GM12878 (cell line): Measurements from ENCODE around the gene B3GNT8. TPM values are rescaled to one million over a fixed set of nuclear protein-coding genes. Genes with fewer than 3 reads are reported as not detected.

Experiments used
- ATAC-seq: fragments of 200-7000 bp; cut with Tn5 transposase; 3 replicates; pipeline ENCODE4 v1.9.1; 2020; ENCODE audit warnings: mild to moderate bottlenecking, moderate library complexity
- BruUV-seq: library from RNA; stranded (reverse); fragments of 400-500 nt; replicated peaks from 2 replicates; lab custom pipeline; 2021; lab: Mats Ljungman, UMichigan
- CTCF ChIA-PET: fragments of 300-600 bp; sonication (Branson Sonifier 250); formaldehyde crosslinking; extraction: SDS; loops from one replicate; lab custom pipeline; 2021; ENCODE audit warnings: inconsistent platforms; lab: Yijun Ruan, JAX
- POLR2A ChIA-PET: fragments of 350-600 bp; formaldehyde crosslinking; extraction: SDS; loops from one replicate; lab custom pipeline; 2021; ENCODE audit warnings: inconsistent platforms; lab: Charles Lee
- RAD21 ChIA-PET: fragments of 300-600 bp; sonication (Branson Sonifier 250); formaldehyde crosslinking; loops from one replicate; lab custom pipeline; 2023; ENCODE audit warnings: antibody characterized with exemption; ENCODE audit not compliant: unreplicated experiment; lab: Charles Lee
- SMC1A ChIA-PET: fragments of 300-600 bp; sonication (Branson Sonifier 250); formaldehyde crosslinking; loops from one replicate; lab custom pipeline; 2023; ENCODE audit not compliant: unreplicated experiment, uncharacterized antibody; lab: Charles Lee
- DNase-seq: peaks from one replicate; pipeline ENCODE4 v3.0.0-alpha.2; 2011; ENCODE audit warnings: low read depth, low spot score
- FAIRE-seq: peaks from 3 replicates; lab custom pipeline; 2011; peaks lifted over from hg19 to GRCh38; lab: Jason Lieb, UNC
- H2AFZ ChIP-seq: 2 replicates; pipeline ENCODE4 v1.6.0; 2011; ENCODE audit warnings: low read depth, low read length, control low read depth; ENCODE audit not compliant: control insufficient read depth
- H3K27ac ChIP-seq: 2 replicates; pipeline ENCODE4 v1.5.1; 2011; ENCODE audit warnings: control low read depth; ENCODE audit not compliant: control insufficient read depth, insufficient read depth
- H3K27me3 ChIP-seq, 2 experiments: replicated peaks in 1 of 2; 2 replicates each; pipeline versions ENCODE4 v1.6.0 to v1.6.1; 2011; ENCODE audit warnings: low read length in 1 of 2; ENCODE audit not compliant: control insufficient read depth in 2 of 2, insufficient read depth in 2 of 2
- H3K36me3 ChIP-seq, 2 experiments: 2 replicates each; pipeline ENCODE4 v1.5.1; 2011; ENCODE audit warnings: low read length in 1 of 2; ENCODE audit not compliant: control insufficient read depth in 2 of 2, insufficient read depth in 2 of 2
- H3K4me1 ChIP-seq: 2 replicates; pipeline ENCODE4 v1.6.1; 2011; ENCODE audit warnings: mild to moderate bottlenecking, low read length, moderate library complexity, mixed read lengths; ENCODE audit not compliant: control insufficient read depth, insufficient read depth
- H3K4me2 ChIP-seq: 2 replicates; pipeline ENCODE4 v1.6.0; 2011; ENCODE audit warnings: control low read depth; ENCODE audit not compliant: control insufficient read depth, insufficient read depth
- H3K4me3 ChIP-seq: fragments of 200-600 bp; sonication (generic); 2 replicates; pipeline ENCODE4 v1.5.1; 2016
- H3K79me2 ChIP-seq: 2 replicates; pipeline ENCODE4 v1.6.0; 2011; ENCODE audit warnings: low read length; ENCODE audit not compliant: control insufficient read depth, insufficient read depth
- H3K9ac ChIP-seq: 2 replicates; pipeline ENCODE4 v1.8.0; 2011; ENCODE audit warnings: low read length, control low read depth, mixed read lengths; ENCODE audit not compliant: control insufficient read depth, insufficient read depth
- H3K9me3 ChIP-seq: replicated peaks from 3 replicates; pipeline ENCODE4 v1.5.1; 2011; ENCODE audit warnings: mild to moderate bottlenecking, low read length; ENCODE audit not compliant: control insufficient read depth, insufficient read depth
- H4K20me1 ChIP-seq: 2 replicates; pipeline ENCODE4 v1.6.0; 2011; ENCODE audit not compliant: control insufficient read depth, insufficient read depth
- ASH2L ChIP-seq: fragments of 300-600, 200-600 bp; sonication (generic); IDR thresholded peaks from 2 replicates; pipeline ENCODE4 v1.6.1; 2017; ENCODE audit warnings: low read depth, mild to moderate bottlenecking, borderline replicate concordance
- BCL11A ChIP-seq: IDR thresholded peaks from 2 replicates; pipeline ENCODE4 v1.6.1; 2011; ENCODE audit warnings: low read depth, low read length
- CEBPB ChIP-seq, 2 experiments: fragments of 150-350 bp in 1 of 2; IDR thresholded peaks; 2 replicates each; pipeline ENCODE4 v1.6.1; 2012 to 2014; ENCODE audit warnings: low read depth in 2 of 2, low read length in 2 of 2, borderline replicate concordance in 1 of 2, inconsistent platforms in 1 of 2
- NR2F1 ChIP-seq: fragments of 450-650 bp; conservative IDR thresholded peaks from 2 replicates; pipeline ENCODE4 v1.6.1; 2017; ENCODE audit warnings: mild to moderate bottlenecking
- WGBS: methylation state at CpG from one replicate; pipeline ENCODE4 v1.1.6; 2016; ENCODE audit warnings: low lambda C conversion rate; ENCODE audit not compliant: insufficient replicate concordance, insufficient coverage; ENCODE audit errors: missing lambda C conversion rate; 5-methylcytosine and 5-hydroxymethylcytosine counted together
- in situ Hi-C: fragments of 300-500 bp; cut with MboI; formaldehyde crosslinking; loops from 9 replicates; pipeline ENCODE4 v1.14.3; 2018; ENCODE audit warnings: mixed read lengths
- intact Hi-C: fragments of 100-400 bp; cut with micrococcal nuclease; formaldehyde crosslinking; loops from one replicate; pipeline ENCODE4 v1.14.2; 2022; ENCODE audit not compliant: unreplicated experiment
- polyA plus RNA-seq, 11 experiments: library from polyadenylated mRNA; depleted of rRNA in 4 of 11; unstranded in 6 of 11; stranded (reverse) in 5 of 11; fragments of >200 nt; fragmentation: Nextera tagmentation in 4 of 11; fragmentation: Illumina TruSeq in 1 of 11; extraction: Ambion mirVana in 4 of 11; extraction: Trizol in 1 of 11; gene quantifications; 1 replicate in 1 of 11; 2 replicates in 10 of 11; pipeline versions ENCODE4 v1.2.1 to v1.2.3, GENCODE V29; 2011 to 2016; ENCODE audit warnings: inconsistent platforms in 2 of 11, missing spikeins in 2 of 11, low read depth in 1 of 11
- total RNA-seq, 4 experiments: library from RNA; depleted of rRNA in 3 of 4; stranded (reverse); fragments of >200 nt in 3 of 4; fragmentation: Illumina TruSeq in 1 of 4; extraction: Trizol in 1 of 4; gene quantifications; 2 replicates each; pipeline versions ENCODE4 v1.2.1 to v1.2.3, GENCODE V29; 2013 to 2021
- TF ChIP-seq, protein P1 (sequence below): fragments of 450-650 bp; IDR thresholded peaks from 2 replicates; pipeline ENCODE4 v1.6.1; 2014; ENCODE audit warnings: mild to moderate bottlenecking
- TF ChIP-seq, protein P2 (sequence below): IDR thresholded peaks from 2 replicates; pipeline ENCODE4 v1.6.1; 2011; ENCODE audit warnings: low read depth, low read length, improper control_type of control experiment, borderline replicate concordance

B3GNT8 gene
- total and polyA plus RNA-seq, 10 of the 15 experiments (the other 5 are each of a cell fraction or from before 2014, with no cell fraction given) = 0.06 to 1.2 (median 0.31) TPM; not detected in 4

DNA sequence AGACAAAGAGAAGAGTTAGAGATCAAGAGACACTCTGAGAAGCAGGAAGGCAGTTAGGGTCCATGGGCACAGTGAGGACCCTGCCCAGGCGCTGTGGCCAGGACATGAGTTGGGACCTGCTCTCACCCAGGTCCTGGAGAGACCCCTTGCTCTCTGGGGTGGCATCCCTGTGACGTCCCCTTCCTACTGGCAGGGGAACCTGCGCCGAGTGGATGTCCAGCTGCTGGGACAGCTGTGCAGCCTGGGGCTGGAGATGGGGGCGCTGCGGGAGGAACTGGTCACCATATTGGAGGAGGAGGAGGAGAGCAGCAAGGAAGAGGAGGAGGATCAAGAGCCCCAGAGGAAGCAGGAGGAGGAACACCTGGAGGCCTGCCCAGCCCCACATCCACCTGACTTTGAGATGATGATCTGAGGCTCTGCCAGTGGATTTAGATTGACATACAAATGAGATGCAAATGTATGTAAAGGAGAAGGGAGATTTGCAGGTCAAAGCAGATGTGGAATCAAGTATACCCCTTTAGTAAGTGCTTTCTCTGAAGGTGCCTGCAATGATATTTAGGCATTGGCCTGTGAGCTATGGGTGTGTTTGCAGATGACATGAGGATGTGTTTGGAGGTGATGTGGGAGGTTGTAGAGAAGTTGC is 16.8 kb upstream of the B3GNT8 start (continued):
- TF ChIP-seq ASH2L = no peak
- no peak for TF ChIP-seq BCL11A
- TF ChIP-seq, all 136 proteins: peak for 0

DNA sequence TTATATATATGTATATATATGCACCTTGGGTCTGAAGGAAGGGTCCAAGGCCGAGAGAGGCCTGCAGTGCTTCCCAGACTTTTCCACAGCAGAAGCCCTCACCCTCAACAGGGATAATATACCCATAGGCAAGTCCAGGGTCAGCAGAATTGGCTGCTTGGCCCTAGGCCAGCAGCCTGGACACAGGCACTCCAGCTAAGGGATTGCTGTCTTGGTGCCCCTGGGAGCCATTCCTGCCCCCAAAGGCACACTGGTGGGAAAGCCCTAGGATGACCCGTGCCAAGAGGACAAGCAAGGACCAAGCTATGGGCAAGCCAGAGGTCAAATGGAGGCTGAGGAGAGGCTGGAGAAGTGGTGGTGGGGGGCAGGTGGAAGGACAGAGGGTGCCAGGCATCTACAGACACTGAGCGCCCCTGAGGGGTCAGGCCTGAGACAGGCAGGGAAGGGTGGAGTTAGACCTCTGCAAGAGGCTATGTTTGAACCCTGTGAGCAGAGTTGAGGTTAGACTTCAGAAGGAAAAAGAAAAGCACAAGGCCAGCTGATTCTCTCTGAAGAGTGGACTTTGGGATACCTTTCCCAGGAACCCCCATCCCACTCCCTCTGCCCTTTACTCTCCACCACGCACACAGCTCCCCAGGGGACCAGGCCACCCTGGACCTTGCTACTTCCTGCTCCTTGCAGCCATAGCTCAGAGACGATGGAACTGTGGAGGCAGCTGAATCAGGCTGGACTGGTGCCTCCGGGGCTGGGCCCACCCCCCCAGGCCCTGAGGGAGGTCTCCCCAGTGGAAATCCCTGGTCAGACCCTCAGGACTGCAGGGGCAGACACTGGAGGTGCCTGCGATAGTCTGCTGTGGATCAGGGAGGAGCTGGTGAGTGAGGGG is 15.5 kb upstream of the B3GNT8 start, which contains the start of gene ERICH4:
Gene ERICH4, plus strand, starts transcription at position 684 of the 883 bp plus-strand sequence. Its CDS starts 14 bp downstream, at position 698.
- no peak within 1 kb of the TSS; the same call in 1 of the 2 replicates for H2AFZ ChIP-seq
- H3K79me2 ChIP-seq = peaks cover 2% of the 10 kb centered on the region
- TF ChIP-seq BCL11A (no peak), NR2F1 (no peak), CEBPB (IDR thresholded peaks at IDR 0.05; ENCODE audit: borderline replicate concordance in 1 of 2, low read depth in 2 of 2, low read length in 2 of 2) (no peak)
- TF ChIP-seq, protein P1, sequence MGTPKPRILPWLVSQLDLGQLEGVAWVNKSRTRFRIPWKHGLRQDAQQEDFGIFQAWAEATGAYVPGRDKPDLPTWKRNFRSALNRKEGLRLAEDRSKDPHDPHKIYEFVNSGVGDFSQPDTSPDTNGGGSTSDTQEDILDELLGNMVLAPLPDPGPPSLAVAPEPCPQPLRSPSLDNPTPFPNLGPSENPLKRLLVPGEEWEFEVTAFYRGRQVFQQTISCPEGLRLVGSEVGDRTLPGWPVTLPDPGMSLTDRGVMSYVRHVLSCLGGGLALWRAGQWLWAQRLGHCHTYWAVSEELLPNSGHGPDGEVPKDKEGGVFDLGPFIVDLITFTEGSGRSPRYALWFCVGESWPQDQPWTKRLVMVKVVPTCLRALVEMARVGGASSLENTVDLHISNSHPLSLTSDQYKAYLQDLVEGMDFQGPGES = no peak
- TF ChIP-seq, protein P2, sequence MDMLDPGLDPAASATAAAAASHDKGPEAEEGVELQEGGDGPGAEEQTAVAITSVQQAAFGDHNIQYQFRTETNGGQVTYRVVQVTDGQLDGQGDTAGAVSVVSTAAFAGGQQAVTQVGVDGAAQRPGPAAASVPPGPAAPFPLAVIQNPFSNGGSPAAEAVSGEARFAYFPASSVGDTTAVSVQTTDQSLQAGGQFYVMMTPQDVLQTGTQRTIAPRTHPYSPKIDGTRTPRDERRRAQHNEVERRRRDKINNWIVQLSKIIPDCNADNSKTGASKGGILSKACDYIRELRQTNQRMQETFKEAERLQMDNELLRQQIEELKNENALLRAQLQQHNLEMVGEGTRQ = no peak
- no peaks in the 10 kb centered on the region for H3K9me3 ChIP-seq
- intact Hi-C loops = no loop called here
- no peaks in the 10 kb centered on the region for H4K20me1 ChIP-seq
- H3K9ac ChIP-seq = no peak within 1 kb of the TSS
- H3K27ac ChIP-seq = no peak within 1 kb of the TSS
- ATAC-seq = no peak
- no peak for FAIRE-seq
- no peaks in the 10 kb centered on the region; a peak in 1 of 4 replicates for H3K36me3 ChIP-seq
- BruUV-seq = no TSS peak
- no peak within 1 kb of the TSS for H3K4me2 ChIP-seq
- H3K4me1 ChIP-seq = no peaks in the 10 kb centered on the region; the same call in 1 of the 2 replicates
- SMC1A ChIA-PET = no interaction called here
- in situ Hi-C loops = loop anchor here (10.0 kb wide), 2 partner anchors 92 to 132 kb away; partner anchors contain the start of gene CEACAM21
- RAD21 ChIA-PET = interaction anchor here (0.8 kb wide), 1 partner anchor 135 kb away, joined by 3 read pairs; no protein-coding TSS in a partner anchor
- 33% methylated on average over 7 of the region's 7 CpGs for WGBS
- H3K4me3 ChIP-seq = no peak within 1 kb of the TSS
- no peak for DNase-seq
- H3K27me3 ChIP-seq = no peaks in the 10 kb centered on the region
- POLR2A ChIA-PET = no interaction called here
- CTCF ChIA-PET = interaction anchor here (0.8 to 1.3 kb wide), 2 partner anchors 84 to 128 kb away, joined by 3 read pairs; no protein-coding TSS in a partner anchor
